Myocyte (in vitro differentiated cells): ENCODE measurements around the gene ACOT7. TPM values are rescaled to one million over a fixed set of nuclear protein-coding genes. Genes with fewer than 3 reads are reported as not detected.
A peak's percentile ranks its signal among the peaks of the same experiment; 100 is the strongest.

Source experiments
- DNase-seq: peaks from one replicate; pipeline ENCODE4 v3.0.0-alpha.2; 2012; ENCODE audit warnings: low read depth
- total RNA-seq: library from RNA; depleted of rRNA; stranded (reverse); fragments of >200 nt; gene quantifications from 2 replicates; pipeline ENCODE4 v1.2.3, GENCODE V29; 2014

ACOT7 gene
- total RNA-seq, 1 donor from 2014 or later: 18.7 TPM

- DNase-seq: no peak
Measured at GRCh38 chr1:6271554-6271953, 122.0 kb downstream of the ACOT7 start.

- DNase-seq: no peak
Measured at GRCh38 chr1:6271006-6271405, 122.6 kb downstream of the ACOT7 start.

GRCh38 chr1:6270401-6270800 is 123.2 kb downstream of the ACOT7 start:
- no peak for DNase-seq

- no peak for DNase-seq
Measured at GRCh38 chr1:6269720-6270400, 123.7 kb downstream of the ACOT7 start.

GRCh38 chr1:6269296-6269695 is 124.3 kb downstream of the ACOT7 start:
- DNase-seq: peak; percentile 62

- DNase-seq: no peak
Measured at GRCh38 chr1:6268415-6268814, 125.2 kb downstream of the ACOT7 start.

GRCh38 chr1:6267686-6268322 is 125.8 kb downstream of the ACOT7 start:
- no peak for DNase-seq

- DNase-seq: no peak
Measured at GRCh38 chr1:6266641-6267040, 126.9 kb downstream of the ACOT7 start.

GRCh38 chr1:6265151-6265550 is 128.4 kb downstream of the ACOT7 start:
- no peak for DNase-seq

- no peak for DNase-seq
Measured at GRCh38 chr1:6263716-6264115, 129.9 kb downstream of the ACOT7 start.

GRCh38 chr1:6262555-6263420 is 130.8 kb downstream of the ACOT7 start:
- no peak for DNase-seq

- peak; percentile 97 for DNase-seq
Measured at GRCh38 chr1:6261615-6261995, 132.0 kb downstream of the ACOT7 start.

GRCh38 chr1:6260961-6261614 is 132.5 kb downstream of the ACOT7 start, which contains the start of gene GPR153:
Gene GPR153 (minus strand): TSS chr1:6261098. CDS start chr1:6254905, 6,193 bp downstream.
- DNase-seq: peak; percentile 80

GRCh38 chr1:6260433-6260934 is 133.1 kb downstream of the ACOT7 start:
- DNase-seq: peak; percentile 71

GRCh38 chr1:6259491-6260362 is 133.8 kb downstream of the ACOT7 start:
- DNase-seq: peak; percentile 91

- no peak for DNase-seq
Measured at GRCh38 chr1:6258675-6259074, 134.9 kb downstream of the ACOT7 start.

- DNase-seq: peak; percentile 74
Measured at GRCh38 chr1:6257541-6258069, 136.0 kb downstream of the ACOT7 start.

GRCh38 chr1:6256645-6257044 is 136.9 kb downstream of the ACOT7 start:
- no peak for DNase-seq

- no peak for DNase-seq
Measured at GRCh38 chr1:6254691-6255090, 138.9 kb downstream of the ACOT7 start.

GRCh38 chr1:6253380-6253779 is 140.2 kb downstream of the ACOT7 start:
- no peak for DNase-seq
